Neural cell (in vitro differentiated cells): ENCODE results near the gene MSMP. TPM values are rescaled to one million over a fixed set of nuclear protein-coding genes. Genes with fewer than 3 reads are reported as not detected.
A peak's percentile ranks its signal among the peaks of the same experiment; 100 is the strongest.

Source experiments
- H2AFZ ChIP-seq: fragments of 200-600, 300-800 bp; sonication (generic), shearing (Covaris generic); 2 replicates; pipeline ENCODE4 v1.6.0; 2014; ENCODE audit warnings: low read depth, mild to moderate bottlenecking, antibody characterized with exemption, low read length, moderate library complexity
- H3F3A ChIP-seq: fragments of 200-600 bp; shearing (Covaris generic); 2 replicates; pipeline ENCODE4 v1.6.1; 2016; ENCODE audit warnings: mild to moderate bottlenecking, moderate library complexity, mixed read lengths, antibody characterized with exemption, low read length; ENCODE audit not compliant: insufficient read depth, poor library complexity, severe bottlenecking
- H3K27ac ChIP-seq: fragments of 200-600, 300-800 bp; sonication (generic), shearing (Covaris generic); 2 replicates; pipeline ENCODE4 v1.5.1; 2014; ENCODE audit warnings: mild to moderate bottlenecking, low read length, moderate library complexity
- H3K27me3 ChIP-seq: fragments of 300-800, 200-600 bp; sonication (generic), shearing (Covaris generic); 2 replicates; pipeline ENCODE4 v1.6.0; 2014; ENCODE audit warnings: mild to moderate bottlenecking, low read depth, low read length, moderate library complexity; ENCODE audit not compliant: insufficient read depth
- H3K36me3 ChIP-seq: fragments of 300-800, 200-600 bp; sonication (generic), shearing (Covaris generic); 2 replicates; pipeline ENCODE4 v1.5.1; 2014; ENCODE audit warnings: mild to moderate bottlenecking, antibody characterized with exemption, low read length, moderate library complexity; ENCODE audit not compliant: insufficient read depth
- H3K4me2 ChIP-seq: fragments of 300-800, 200-600 bp; sonication (generic), shearing (Covaris generic); 2 replicates; pipeline ENCODE4 v1.6.0; 2014; ENCODE audit warnings: mild to moderate bottlenecking, low read length
- H3K4me3 ChIP-seq: fragments of 300-800, 200-600 bp; sonication (generic), shearing (Covaris generic); 2 replicates; pipeline ENCODE4 v1.5.1; 2014; ENCODE audit warnings: mild to moderate bottlenecking, low read length, moderate library complexity
- H3K79me2 ChIP-seq: fragments of 200-600 bp; shearing (Covaris generic); replicated peaks from 2 replicates; pipeline ENCODE4 v1.6.0; 2014; ENCODE audit warnings: mild to moderate bottlenecking, low read length, moderate library complexity; ENCODE audit not compliant: insufficient read depth
- H3K9ac ChIP-seq: fragments of 300-800, 200-600 bp; sonication (generic), shearing (Covaris generic); 2 replicates; pipeline ENCODE4 v1.6.1; 2016; ENCODE audit warnings: mild to moderate bottlenecking, low read length, mixed read lengths
- H3K9me2 ChIP-seq: fragments of 200-600 bp; shearing (Covaris generic); 2 replicates; pipeline ENCODE4 v1.6.1; 2016; ENCODE audit warnings: mild to moderate bottlenecking, low read length, mixed read lengths; ENCODE audit not compliant: insufficient read depth
- H3K9me3 ChIP-seq: fragments of 200-600, 300-800 bp; sonication (generic), shearing (Covaris generic); 2 replicates; pipeline ENCODE4 v1.6.1; 2016; ENCODE audit warnings: mild to moderate bottlenecking, mixed run types, low read length, moderate library complexity, mixed read lengths
- H4K20me1 ChIP-seq: fragments of 200-600 bp; shearing (Covaris generic); 2 replicates; pipeline ENCODE4 v1.6.1; 2016; ENCODE audit warnings: mild to moderate bottlenecking, mixed run types; ENCODE audit not compliant: insufficient read depth
- EP300 ChIP-seq: fragments of 450-650 bp; conservative IDR thresholded peaks from 2 replicates; pipeline ENCODE4 v1.6.1; 2014; ENCODE audit warnings: antibody characterized with exemption, mild to moderate bottlenecking, moderate library complexity; ENCODE audit not compliant: poor library complexity, severe bottlenecking
- EZH2 ChIP-seq: fragments of 200-600, 300-800 bp; shearing (Covaris generic), sonication (generic); IDR thresholded peaks from 2 replicates; pipeline ENCODE4 v1.6.1; 2014; ENCODE audit warnings: antibody characterized with exemption, low read length, borderline replicate concordance, mild to moderate bottlenecking; ENCODE audit not compliant: insufficient read depth, poor library complexity, severe bottlenecking
- MXI1 ChIP-seq: fragments of 450-650 bp; conservative IDR thresholded peaks from 2 replicates; pipeline ENCODE4 v1.6.1; 2014; ENCODE audit warnings: antibody characterized with exemption, mild to moderate bottlenecking; ENCODE audit not compliant: poor library complexity, severe bottlenecking
- POLR2AphosphoS5 ChIP-seq: IDR thresholded peaks from 2 replicates; pipeline ENCODE4 v1.6.1; 2012
- RAD21 ChIP-seq: fragments of 450-650 bp; conservative IDR thresholded peaks from 2 replicates; pipeline ENCODE4 v1.6.1; 2014; ENCODE audit warnings: antibody characterized with exemption, mild to moderate bottlenecking, moderate library complexity
- REST ChIP-seq: IDR thresholded peaks from 2 replicates; pipeline ENCODE4 v1.6.1; 2012; ENCODE audit warnings: borderline replicate concordance
- SMC3 ChIP-seq: fragments of 450-650 bp; conservative IDR thresholded peaks from 2 replicates; pipeline ENCODE4 v1.6.1; 2014; ENCODE audit warnings: antibody characterized with exemption, mild to moderate bottlenecking, moderate library complexity; ENCODE audit not compliant: poor library complexity
- TAF1 ChIP-seq: IDR thresholded peaks from 2 replicates; pipeline ENCODE4 v1.6.1; 2012; ENCODE audit warnings: low read depth
- polyA plus RNA-seq: library from polyadenylated mRNA; depleted of rRNA; stranded (reverse); fragments of >200 nt; gene quantifications from 2 replicates; pipeline ENCODE4 v1.2.3, GENCODE V29; 2014
- TF ChIP-seq, protein P1 (sequence below): fragments of 450-650 bp; IDR thresholded peaks from 2 replicates; pipeline ENCODE4 v1.5.1; 2014; ENCODE audit warnings: antibody characterized with exemption, mild to moderate bottlenecking, moderate library complexity; ENCODE audit not compliant: poor library complexity, severe bottlenecking

MSMP gene
- polyA plus RNA-seq, 1 donor from 2014 or later, result not detected

DNA sequence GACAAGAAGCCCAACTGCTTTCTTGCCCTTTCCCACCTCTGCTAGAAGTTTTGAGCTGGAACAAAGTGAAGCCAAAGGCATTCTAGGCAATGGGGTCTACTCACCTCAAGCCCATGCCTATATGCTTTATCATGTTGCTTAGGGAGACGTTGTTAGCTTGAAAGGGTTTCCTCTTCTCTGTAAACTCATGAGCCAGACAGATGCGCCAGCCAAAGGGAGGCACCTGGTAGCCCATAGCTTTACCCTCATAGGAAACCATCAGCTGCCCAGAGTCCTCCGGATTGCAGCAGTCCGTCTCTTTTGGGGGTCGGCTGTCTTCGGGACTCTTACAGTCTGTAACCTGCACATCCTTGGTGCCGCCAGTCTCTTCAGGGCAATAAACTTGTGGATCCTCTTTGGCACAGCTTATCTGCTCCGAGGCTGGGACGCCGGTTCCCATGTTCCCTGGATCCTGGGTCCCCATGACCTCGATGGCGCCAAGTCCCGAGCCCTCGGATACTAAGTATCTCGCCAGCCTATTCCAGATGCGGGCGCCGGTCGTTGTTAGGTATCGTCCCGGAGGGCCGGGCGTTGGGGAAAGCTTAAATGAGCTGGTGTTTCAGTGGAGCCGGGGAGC, 5.7 kb downstream of the MSMP start:
- H2AFZ ChIP-seq, result peak overlapping the region; percentile 1
- no peaks in the 10 kb centered on the region for H4K20me1 ChIP-seq
- no peaks in the 10 kb centered on the region for H3K9me3 ChIP-seq
- H3K4me2 ChIP-seq, result peak overlapping the region; percentile 99
- H3K27me3 ChIP-seq, result no peaks in the 10 kb centered on the region
- peaks cover 38% of the 10 kb centered on the region for H3K79me2 ChIP-seq
- peak overlapping the region; percentile 58 for H3K27ac ChIP-seq
- H3K36me3 ChIP-seq, result no peaks in the 10 kb centered on the region
- peak overlapping the region; percentile 93 for H3K4me3 ChIP-seq
- no peaks in the 10 kb centered on the region for H3F3A ChIP-seq
- no peak for TF ChIP-seq RAD21
- H3K9me2 ChIP-seq, result no peaks in the 10 kb centered on the region
- H3K9ac ChIP-seq, result peak overlapping the region; percentile 88

GRCh38 chr9:35746583-35746982, 7.5 kb downstream of the MSMP start:
- Histone ChIP-seq H3K27me3 (no peaks in the 10 kb centered on the region), H3K9ac (peak overlapping the region; percentile 88), H3K4me2 (peak overlapping the region; percentile 99), H3K4me3 (peak overlapping the region; percentile 93), H3K9me2 (no peaks in the 10 kb centered on the region), H2AFZ (no peak overlapping the region), H3K27ac (no peak overlapping the region), H3K36me3 (no peaks in the 10 kb centered on the region), H3F3A (no peaks in the 10 kb centered on the region), H3K9me3 (no peaks in the 10 kb centered on the region), H3K79me2 (peaks cover 38% of the 10 kb centered on the region), H4K20me1 (no peaks in the 10 kb centered on the region)
- TF ChIP-seq POLR2AphosphoS5 (no peak), TAF1 (no peak), MXI1 (no peak), RAD21 (no peak), REST (no peak), EZH2 (no peak), SMC3 (no peak), EP300 (no peak)
- TF ChIP-seq, protein P1, sequence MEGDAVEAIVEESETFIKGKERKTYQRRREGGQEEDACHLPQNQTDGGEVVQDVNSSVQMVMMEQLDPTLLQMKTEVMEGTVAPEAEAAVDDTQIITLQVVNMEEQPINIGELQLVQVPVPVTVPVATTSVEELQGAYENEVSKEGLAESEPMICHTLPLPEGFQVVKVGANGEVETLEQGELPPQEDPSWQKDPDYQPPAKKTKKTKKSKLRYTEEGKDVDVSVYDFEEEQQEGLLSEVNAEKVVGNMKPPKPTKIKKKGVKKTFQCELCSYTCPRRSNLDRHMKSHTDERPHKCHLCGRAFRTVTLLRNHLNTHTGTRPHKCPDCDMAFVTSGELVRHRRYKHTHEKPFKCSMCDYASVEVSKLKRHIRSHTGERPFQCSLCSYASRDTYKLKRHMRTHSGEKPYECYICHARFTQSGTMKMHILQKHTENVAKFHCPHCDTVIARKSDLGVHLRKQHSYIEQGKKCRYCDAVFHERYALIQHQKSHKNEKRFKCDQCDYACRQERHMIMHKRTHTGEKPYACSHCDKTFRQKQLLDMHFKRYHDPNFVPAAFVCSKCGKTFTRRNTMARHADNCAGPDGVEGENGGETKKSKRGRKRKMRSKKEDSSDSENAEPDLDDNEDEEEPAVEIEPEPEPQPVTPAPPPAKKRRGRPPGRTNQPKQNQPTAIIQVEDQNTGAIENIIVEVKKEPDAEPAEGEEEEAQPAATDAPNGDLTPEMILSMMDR, result no peak

- Histone ChIP-seq H4K20me1 (no peaks in the 10 kb centered on the region), H3K4me2 (peak overlapping the region; percentile 81), H3K9me2 (no peaks in the 10 kb centered on the region), H3K79me2 (peaks cover 38% of the 10 kb centered on the region), H3K36me3 (no peaks in the 10 kb centered on the region), H3K9ac (no peak overlapping the region), H2AFZ (no peak overlapping the region), H3F3A (no peaks in the 10 kb centered on the region), H3K9me3 (no peaks in the 10 kb centered on the region), H3K27me3 (no peaks in the 10 kb centered on the region), H3K27ac (no peak overlapping the region), H3K4me3 (peak overlapping the region; percentile 93)
- TF ChIP-seq REST, result no peak
- TF ChIP-seq EZH2, result no peak
- TF ChIP-seq MXI1, result no peak
- TF ChIP-seq, protein P1, result no peak
- no peak for TF ChIP-seq TAF1
- no peak for TF ChIP-seq SMC3
- TF ChIP-seq POLR2AphosphoS5, result no peak
- no peak for TF ChIP-seq EP300
Observed at GRCh38 chr9:35745569-35745968, 8.5 kb downstream of the MSMP start.
